Common myeloid progenitor, CD34-positive (primary cell): ENCODE measurements around the gene RELL2.

ENCODE experiments used
- CTCF ChIA-PET: fragments of 350-600 bp; sonication (Branson Sonifier 250); formaldehyde crosslinking; loops from one replicate; lab custom pipeline; 2021; ENCODE audit warnings: antibody characterized with exemption; lab: Charles Lee
- POLR2A ChIA-PET: fragments of 350-600 bp; sonication (Branson Sonifier 250); formaldehyde crosslinking; loops from one replicate; lab custom pipeline; 2021; ENCODE audit warnings: antibody characterized with exemption; lab: Charles Lee
- DNase-seq, 3 donors: peaks; one replicate each; pipeline versions ENCODE4 v3.0.0 to v3.0.0-alpha.2; 2013
- H3K27ac ChIP-seq, 2 experiments: 1 replicate in 1 of 2; 2 replicates in 1 of 2; pipeline ENCODE4 v1.7.0; 2013; ENCODE audit warnings: inconsistent platforms in 2 of 2, low read length in 2 of 2, mild to moderate bottlenecking in 2 of 2, low read depth in 1 of 2, moderate library complexity in 1 of 2; ENCODE audit not compliant: severe bottlenecking in 2 of 2, insufficient read depth in 1 of 2, poor library complexity in 1 of 2
- H3K27me3 ChIP-seq, 5 experiments: replicated peaks in 2 of 5; 1 replicate in 3 of 5; 2 replicates in 2 of 5; pipeline versions ENCODE4 v1.6.1 to v1.7.0; 2013; ENCODE audit warnings: low read length in 4 of 5, mild to moderate bottlenecking in 2 of 5, moderate library complexity in 2 of 5, inconsistent platforms in 1 of 5; ENCODE audit not compliant: insufficient read depth in 5 of 5, control insufficient read depth in 4 of 5
- H3K36me3 ChIP-seq, 4 experiments: 1 replicate in 2 of 4; 2 replicates in 2 of 4; pipeline versions ENCODE4 v1.6.1 to v1.7.0; 2013; ENCODE audit warnings: low read length in 3 of 4, control low read depth in 1 of 4, mild to moderate bottlenecking in 1 of 4; ENCODE audit not compliant: control insufficient read depth in 4 of 4, insufficient read depth in 4 of 4
- H3K4me1 ChIP-seq, 4 experiments: 1 replicate in 3 of 4; 2 replicates in 1 of 4; pipeline versions ENCODE4 v1.6.1 to v1.7.1; 2013; ENCODE audit warnings: low read length in 3 of 4, mild to moderate bottlenecking in 3 of 4, control low read depth in 1 of 4, inconsistent platforms in 1 of 4, moderate library complexity in 1 of 4; ENCODE audit not compliant: control insufficient read depth in 4 of 4, insufficient read depth in 4 of 4; ENCODE audit errors: control extremely low read depth in 1 of 4
- H3K4me3 ChIP-seq, 7 experiments: 1 replicate in 4 of 7; 2 replicates in 3 of 7; pipeline versions ENCODE4 v1.5.1 to v1.7.0; 2013; ENCODE audit warnings: mild to moderate bottlenecking in 7 of 7, low read length in 6 of 7, moderate library complexity in 6 of 7, inconsistent platforms in 2 of 7, low read depth in 2 of 7, control low read depth in 1 of 7; ENCODE audit not compliant: insufficient read depth in 4 of 7, control insufficient read depth in 1 of 7; ENCODE audit errors: extremely low read depth in 1 of 7
- H3K9me3 ChIP-seq, 5 experiments: 1 replicate in 4 of 5; 2 replicates in 1 of 5; pipeline versions ENCODE4 v1.6.1 to v1.7.1; 2013; ENCODE audit warnings: low read length in 4 of 5, mild to moderate bottlenecking in 2 of 5, inconsistent platforms in 1 of 5, low read depth in 1 of 5, moderate library complexity in 1 of 5; ENCODE audit not compliant: control insufficient read depth in 4 of 5, insufficient read depth in 2 of 5; ENCODE audit errors: control extremely low read depth in 1 of 5
- WGBS: methylation state at CpG from one replicate; pipeline ENCODE4 v1.1.5; 2013; ENCODE audit not compliant: insufficient coverage; 5-methylcytosine and 5-hydroxymethylcytosine counted together

RELL2 gene

DNA sequence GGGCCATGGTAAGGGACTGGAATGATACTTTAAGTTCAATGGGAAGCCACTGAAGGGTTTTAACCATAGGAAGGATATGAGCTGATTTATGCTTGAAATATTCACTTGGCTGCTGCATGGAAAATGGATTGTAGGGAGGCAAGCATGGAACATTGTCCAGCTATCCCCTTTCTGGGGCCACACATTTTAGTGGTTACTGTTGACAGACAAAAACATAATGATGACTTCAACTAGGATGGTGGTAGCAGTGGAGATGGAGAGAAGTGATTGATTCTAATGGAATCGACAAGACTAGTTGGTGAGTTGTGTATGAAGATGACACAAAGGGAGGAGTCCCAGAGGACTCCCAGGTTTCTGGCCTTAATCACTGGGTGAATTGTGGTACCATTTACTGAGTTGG is 20.6 kb downstream of the RELL2 start:
- H3K4me1 ChIP-seq = no peaks in the 10 kb centered on the region
- no peaks in the 10 kb centered on the region for H3K36me3 ChIP-seq
- peaks cover 0 to 2% (median 0%) of the 10 kb centered on the region in 5 experiments for H3K9me3 ChIP-seq
- WGBS = 100% methylated on average over 1 of the region's 1 CpG
- POLR2A ChIA-PET = no interaction called here
- CTCF ChIA-PET = interaction anchor here (0.6 to 1.4 kb wide), 2 partner anchors 8 to 41 kb away, joined by 3 read pairs; no protein-coding TSS in a partner anchor
- no peak overlapping the region for H3K4me3 ChIP-seq
- DNase-seq = no peak
- peaks cover 0 to 4% (median 0%) of the 10 kb centered on the region in 5 experiments for H3K27me3 ChIP-seq
- no peak overlapping the region for H3K27ac ChIP-seq

GRCh38 chr5:141657937-141658545 is 21.2 kb downstream of the RELL2 start:
- WGBS = 100% methylated on average over 7 of the region's 8 CpGs
- no peak overlapping the region for H3K27ac ChIP-seq
- H3K4me1 ChIP-seq = no peaks in the 10 kb centered on the region
- DNase-seq = peak in 2 of 3 donors; percentile 11 to 26
- H3K36me3 ChIP-seq = no peaks in the 10 kb centered on the region
- H3K9me3 ChIP-seq = peaks cover 0 to 2% (median 0%) of the 10 kb centered on the region in 5 experiments
- peaks cover 0 to 4% (median 0%) of the 10 kb centered on the region in 5 experiments for H3K27me3 ChIP-seq
- ChIA-PET POLR2A (interaction anchor here (0.5 kb wide), 1 partner anchor 10 kb away, joined by 3 read pairs; no protein-coding TSS in a partner anchor), CTCF (interaction anchor here (0.8 to 1.4 kb wide), 4 partner anchors 12 to 66 kb away, joined by 3 to 4 read pairs (median 3); no protein-coding TSS in a partner anchor)
- no peak overlapping the region for H3K4me3 ChIP-seq

GRCh38 chr5:141662028-141662427 is 25.2 kb downstream of the RELL2 start:
- WGBS = 98% methylated on average over 10 of the region's 17 CpGs
- H3K27ac ChIP-seq = no peak overlapping the region
- peaks cover 0 to under 1% (median 0%) of the 10 kb centered on the region in 5 experiments for H3K27me3 ChIP-seq
- no peak for DNase-seq
- H3K36me3 ChIP-seq = no peaks in the 10 kb centered on the region
- ChIA-PET CTCF (interaction anchor here (0.6 to 1.3 kb wide), 5 partner anchors 10 to 298 kb away, joined by 3 read pairs; no protein-coding TSS in a partner anchor), POLR2A (no interaction called here)
- H3K9me3 ChIP-seq = peaks cover 0 to 2% (median 0%) of the 10 kb centered on the region in 5 experiments
- H3K4me1 ChIP-seq = peaks cover 2 to 5% (median 3%) of the 10 kb centered on the region in 4 experiments
- H3K4me3 ChIP-seq = no peak overlapping the region

DNA sequence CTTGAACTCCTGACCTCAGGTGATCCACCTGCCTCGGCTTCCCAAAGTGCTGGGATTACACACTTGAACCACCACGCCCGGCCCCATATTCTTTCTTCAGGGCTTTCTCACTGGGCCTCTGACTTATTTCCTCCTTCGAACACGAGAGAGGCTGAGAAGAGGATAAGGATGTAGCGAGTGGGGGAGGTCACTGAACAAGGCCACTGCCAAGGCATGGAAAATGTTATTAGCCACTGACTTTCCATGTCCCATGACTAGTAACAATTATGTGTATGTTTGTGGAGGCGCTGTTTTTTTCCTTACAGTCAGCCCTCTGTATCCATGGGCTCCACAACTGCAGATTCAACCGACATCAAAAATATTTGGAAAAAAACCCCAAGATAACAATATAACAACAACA is 26.7 kb downstream of the RELL2 start:
- peaks cover 0 to 2% (median 0%) of the 10 kb centered on the region in 5 experiments for H3K9me3 ChIP-seq
- no peak overlapping the region for H3K27ac ChIP-seq
- no peaks in the 10 kb centered on the region for H3K36me3 ChIP-seq
- H3K4me1 ChIP-seq = peaks cover 2 to 5% (median 3%) of the 10 kb centered on the region in 4 experiments
- ChIA-PET CTCF (interaction anchor here (0.9 to 1.4 kb wide), 6 partner anchors 10 to 300 kb away, joined by 3 to 6 read pairs (median 4); partner anchors contain the start of genes HDAC3 and RELL2), POLR2A (no interaction called here)
- 97% methylated on average over 4 of the region's 8 CpGs for WGBS
- no peaks in the 10 kb centered on the region for H3K27me3 ChIP-seq
- H3K4me3 ChIP-seq = no peak overlapping the region
- DNase-seq = no peak

GRCh38 chr5:141664733-141665461 is 28.1 kb downstream of the RELL2 start:
- H3K36me3 ChIP-seq = no peaks in the 10 kb centered on the region
- H3K9me3 ChIP-seq = no peaks in the 10 kb centered on the region
- POLR2A ChIA-PET = no interaction called here
- CTCF ChIA-PET = interaction anchor here (0.6 to 3.2 kb wide), 19 partner anchors 8 to 534 kb away, joined by 3 to 17 read pairs (median 3); partner anchors contain the start of genes FCHSD1, HDAC3, PCDH1 and RELL2
- H3K27me3 ChIP-seq = no peaks in the 10 kb centered on the region
- peak overlapping the region in 1 of 7 experiments; percentile 28 for H3K4me3 ChIP-seq
- no peak overlapping the region for H3K27ac ChIP-seq
- peak; percentile 80 to 90 (median 85) for DNase-seq
- WGBS = 24% methylated on average over 8 of the region's 13 CpGs
- H3K4me1 ChIP-seq = peaks cover 2 to 5% (median 3%) of the 10 kb centered on the region in 4 experiments

- ChIA-PET POLR2A (no interaction called here), CTCF (interaction anchor here (0.9 to 3.2 kb wide), 5 partner anchors 9 to 295 kb away, joined by 3 to 17 read pairs (median 5); no protein-coding TSS in a partner anchor)
- no peaks in the 10 kb centered on the region for H3K9me3 ChIP-seq
Observed at GRCh38 chr5:141665995-141666940, 29.5 kb downstream of the RELL2 start.

More at GRCh38 chr5:141665995-141666940, 29.5 kb downstream of the RELL2 start:
- no peak overlapping the region for H3K27ac ChIP-seq
- H3K27me3 ChIP-seq = no peaks in the 10 kb centered on the region
- WGBS = 97% methylated on average over 13 of the region's 18 CpGs
- peaks cover 2 to 5% (median 3%) of the 10 kb centered on the region in 4 experiments for H3K4me1 ChIP-seq
- no peak for DNase-seq
- H3K4me3 ChIP-seq = no peak overlapping the region
- no peaks in the 10 kb centered on the region for H3K36me3 ChIP-seq
